NT2/D1 (cell line): ENCODE results near the gene CDH16.

Source experiments
- YY1 ChIP-seq: IDR thresholded peaks from 2 replicates; pipeline ENCODE4 v1.6.1; 2011; ENCODE audit not compliant: insufficient read length, insufficient read depth
- ZNF274 ChIP-seq: IDR thresholded peaks from 2 replicates; pipeline ENCODE4 v1.6.1; 2011; ENCODE audit warnings: mild to moderate bottlenecking, low read depth, low read length

DNA sequence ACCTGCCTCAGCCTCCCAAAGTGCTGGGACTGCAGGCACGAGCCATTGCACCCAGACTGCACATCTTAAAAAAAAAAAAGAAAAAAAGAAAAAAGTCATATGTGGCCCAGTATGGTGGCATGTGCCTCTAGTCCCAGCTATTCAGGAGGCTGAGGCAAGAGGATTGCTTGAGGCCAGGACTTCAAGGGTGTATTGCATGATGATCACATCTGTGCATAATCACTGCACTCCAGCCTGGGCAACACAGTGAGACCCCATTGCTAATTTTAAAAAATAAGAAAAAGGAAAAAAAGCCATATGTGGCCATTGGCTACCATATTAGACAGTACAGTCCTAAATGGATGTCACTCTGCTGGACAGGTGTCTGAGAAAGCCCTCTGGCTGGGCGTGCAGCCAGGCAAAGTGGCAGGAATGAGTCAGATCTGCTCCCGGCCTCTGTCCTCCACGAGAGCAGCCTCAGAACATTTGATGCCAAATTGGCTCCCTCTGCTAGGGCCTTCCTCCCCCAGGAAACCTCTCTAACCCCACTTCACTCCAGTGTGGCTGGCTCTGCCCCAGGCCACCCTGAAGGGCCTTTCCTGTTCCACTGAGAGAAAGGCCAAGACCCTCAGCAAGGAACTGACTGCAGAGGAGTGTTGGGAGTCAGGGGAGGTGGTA lies 59.8 kb downstream of the CDH16 start:
- TF ChIP-seq YY1 (no peak), ZNF274 (no peak)
